Brain microvascular endothelial cell (primary cell): ENCODE data around the gene ZMYND8.

Experiments
- DNase-seq: peaks from one replicate; pipeline ENCODE4 v3.0.0-alpha.2; 2020
- H3K27ac ChIP-seq: fragments of 250-450 bp; sonication (Bioruptor Pico); 2 replicates; pipeline ENCODE4 v1.5.1; 2020; ENCODE audit warnings: mild to moderate bottlenecking, moderate library complexity
- H3K27me3 ChIP-seq: fragments of 250-450 bp; sonication (Bioruptor Pico); replicated peaks from 2 replicates; pipeline ENCODE4 v1.5.1; 2020; ENCODE audit warnings: mild to moderate bottlenecking
- H3K36me3 ChIP-seq: fragments of 250-450 bp; sonication (Bioruptor Pico); replicated peaks from 2 replicates; pipeline ENCODE4 v1.5.1; 2020; ENCODE audit warnings: mild to moderate bottlenecking
- H3K4me3 ChIP-seq: 2 replicates; pipeline ENCODE4 v1.5.1; 2011; ENCODE audit warnings: low read depth, mild to moderate bottlenecking, control low read depth, low read length, moderate library complexity
- CTCF ChIP-seq: IDR thresholded peaks from 2 replicates; pipeline ENCODE4 v1.5.1; 2011; ENCODE audit warnings: low read depth, mild to moderate bottlenecking, moderate library complexity, low read length, control low read depth, inconsistent platforms; ENCODE audit errors: missing control alignments
- in situ Hi-C: cut with HindIII; loops from 2 replicates; pipeline ENCODE4 v1.10.0; 2017; ENCODE audit warnings: low sequenced_read_pairs, low pct_ligation_motif_present

The ZMYND8 gene

DNA sequence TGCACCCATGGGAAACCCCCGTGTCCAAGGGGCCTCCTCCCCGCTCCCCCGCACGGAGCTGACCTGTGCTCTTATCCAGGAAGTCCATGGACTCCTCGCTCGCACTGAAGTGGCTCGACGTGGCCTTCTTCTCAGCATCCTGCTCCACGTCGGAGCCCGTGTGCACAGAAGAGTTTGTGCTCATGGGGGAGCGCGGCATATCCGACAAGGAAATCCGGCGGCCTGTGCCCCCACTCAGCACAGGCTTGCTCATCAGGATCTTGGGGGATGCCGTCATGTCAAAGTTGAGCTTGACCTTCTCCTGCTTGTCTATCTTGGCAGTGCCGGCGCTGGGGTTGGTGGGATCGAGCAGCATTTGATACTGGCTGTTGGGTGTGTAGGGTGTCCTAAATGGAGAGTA lies 80.2 kb downstream of the ZMYND8 start:
- in situ Hi-C loops, result loop anchor here (10.0 kb wide), 1 partner anchor 59 kb away; no protein-coding TSS in a partner anchor
- peak overlapping the region; percentile 46 for H3K27ac ChIP-seq
- no peak for TF ChIP-seq CTCF
- no peak for DNase-seq
- no peaks in the 10 kb centered on the region for H3K27me3 ChIP-seq
- peaks cover 37% of the 10 kb centered on the region for H3K36me3 ChIP-seq
- H3K4me3 ChIP-seq, result no peak overlapping the region

DNA sequence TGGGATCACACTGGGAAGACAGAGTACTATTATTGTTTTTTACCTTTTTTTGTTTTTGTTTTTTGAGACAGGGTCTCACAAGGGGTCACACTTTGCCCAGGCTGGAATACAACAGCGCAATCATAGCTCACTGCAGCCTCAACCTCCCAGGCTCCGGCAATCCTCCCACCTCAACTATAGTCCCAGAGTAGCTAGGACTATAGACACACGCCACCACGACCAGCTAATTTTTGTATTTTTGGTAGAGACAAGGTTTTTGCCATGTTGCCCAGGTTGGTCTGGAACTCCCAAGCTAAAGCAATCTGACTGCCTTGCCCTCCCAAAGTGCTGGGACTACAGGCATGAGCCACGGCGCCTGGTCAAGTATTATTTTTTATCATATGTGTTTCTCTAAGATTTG lies 81.0 kb downstream of the ZMYND8 start:
- H3K4me3 ChIP-seq, result no peak overlapping the region
- in situ Hi-C loops, result loop anchor here (10.0 kb wide), 1 partner anchor 59 kb away; no protein-coding TSS in a partner anchor
- DNase-seq, result no peak
- H3K27me3 ChIP-seq, result no peaks in the 10 kb centered on the region
- no peak for TF ChIP-seq CTCF
- peaks cover 30% of the 10 kb centered on the region for H3K36me3 ChIP-seq
- H3K27ac ChIP-seq, result peak overlapping the region; percentile 93

DNA sequence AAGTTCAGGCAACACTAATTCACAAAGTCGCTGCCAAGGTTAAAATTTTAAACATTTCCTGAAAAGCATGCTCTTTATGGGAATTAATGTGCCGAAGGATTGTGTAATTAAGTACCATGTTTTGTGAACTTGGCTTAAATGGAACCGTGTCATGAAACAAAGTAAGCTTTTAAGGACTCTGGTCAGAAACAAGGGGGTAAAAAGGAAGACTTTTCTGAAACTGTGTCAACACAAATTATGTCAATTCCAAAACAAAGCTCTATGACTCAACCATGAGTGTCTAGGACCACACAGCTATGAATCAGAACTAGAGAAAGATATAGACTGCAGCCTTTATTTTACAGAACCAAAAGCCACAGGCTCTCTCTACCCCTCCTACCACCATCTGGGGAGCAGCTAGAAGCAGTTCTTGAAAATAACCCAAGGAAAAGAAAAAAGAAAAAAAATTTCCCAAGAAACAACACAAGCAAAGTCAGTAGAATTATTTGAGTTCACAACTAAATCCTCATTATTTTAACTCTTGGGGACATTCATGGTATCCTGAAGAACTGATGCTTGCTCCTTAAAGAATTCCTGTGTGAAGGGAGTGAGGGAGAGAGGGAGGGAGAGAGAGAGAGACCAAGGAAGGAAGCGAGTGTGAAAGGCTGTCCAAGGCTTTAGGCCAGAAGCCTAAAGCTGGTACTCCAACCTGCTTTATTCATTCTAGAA lies 81.9 kb downstream of the ZMYND8 start:
- H3K36me3 ChIP-seq, result peaks cover 27% of the 10 kb centered on the region
- peak; percentile 89 for DNase-seq
- in situ Hi-C loops, result loop anchor here (10.0 kb wide), 1 partner anchor 60 kb away; no protein-coding TSS in a partner anchor
- H3K27me3 ChIP-seq, result no peaks in the 10 kb centered on the region
- H3K27ac ChIP-seq, result peak overlapping the region; percentile 93
- no peak for TF ChIP-seq CTCF
- no peak overlapping the region for H3K4me3 ChIP-seq

GRCh38 chr20:47273591-47274235 lies 82.8 kb downstream of the ZMYND8 start:
- H3K4me3 ChIP-seq, result no peak overlapping the region
- H3K27me3 ChIP-seq, result no peaks in the 10 kb centered on the region
- peaks cover 31% of the 10 kb centered on the region for H3K36me3 ChIP-seq
- no peak for DNase-seq
- TF ChIP-seq CTCF, result no peak
- peak overlapping the region; percentile 93 for H3K27ac ChIP-seq
- in situ Hi-C loops, result loop anchor here (10.0 kb wide), 1 partner anchor 61 kb away; no protein-coding TSS in a partner anchor

GRCh38 chr20:47272893-47273590 lies 83.5 kb downstream of the ZMYND8 start:
- Histone ChIP-seq H3K27ac (peak overlapping the region; percentile 93), H3K4me3 (no peak overlapping the region), H3K27me3 (no peaks in the 10 kb centered on the region), H3K36me3 (peaks cover 30% of the 10 kb centered on the region)
- peak; percentile 63 for DNase-seq
- in situ Hi-C loops, result loop anchor here (10.0 kb wide), 1 partner anchor 62 kb away; no protein-coding TSS in a partner anchor
- TF ChIP-seq CTCF, result peak; percentile 84
